ENCODE measurements around the gene FMN1.
"Not testable (repeated sequence)": the region's sequence is repeated elsewhere in the genome, so short reads cannot be mapped to it uniquely, and the experiment has no call there.

The FMN1 gene

DNA sequence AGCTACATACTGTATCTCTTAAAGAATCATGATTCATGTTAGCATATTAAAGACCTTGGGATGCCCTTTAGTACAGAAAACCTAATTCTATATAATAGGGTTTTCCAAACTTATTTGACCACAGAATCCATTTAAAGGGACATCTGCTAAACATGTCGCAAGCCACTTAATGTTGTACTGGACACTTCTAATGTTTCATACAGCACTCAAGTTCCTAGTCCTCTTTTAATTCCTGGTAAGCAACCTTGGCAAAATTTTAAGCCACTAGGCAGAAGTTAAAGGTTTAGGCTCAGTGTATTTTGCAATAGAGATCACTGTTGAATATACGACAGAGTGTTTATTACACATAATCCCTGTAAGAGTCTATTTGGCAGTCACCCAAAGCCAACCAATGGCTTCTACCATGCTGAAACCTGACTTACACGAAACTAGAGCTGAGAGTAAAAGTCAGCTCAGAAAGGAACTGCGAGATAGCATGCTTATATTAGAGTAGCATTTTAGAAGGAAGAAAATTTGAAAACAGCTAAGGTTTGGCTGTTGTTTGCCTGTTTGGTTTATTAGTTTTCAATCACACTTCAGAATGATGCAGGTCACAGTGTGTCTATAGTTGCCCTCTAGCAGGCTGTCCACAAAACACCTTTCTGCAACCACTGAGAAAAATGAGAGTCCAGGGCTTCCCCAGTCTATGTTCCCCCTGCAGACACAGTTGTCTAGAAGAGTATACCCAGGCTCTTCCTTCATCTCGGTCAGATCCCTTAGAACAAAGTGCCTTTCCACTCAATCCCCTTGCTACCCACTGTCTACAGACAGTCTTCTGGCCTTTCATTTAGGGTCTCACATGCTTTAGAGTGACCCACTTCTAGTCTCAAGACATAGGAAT, 104.4 kb downstream of the FMN1 start:
- DNase-seq = no peak

DNA sequence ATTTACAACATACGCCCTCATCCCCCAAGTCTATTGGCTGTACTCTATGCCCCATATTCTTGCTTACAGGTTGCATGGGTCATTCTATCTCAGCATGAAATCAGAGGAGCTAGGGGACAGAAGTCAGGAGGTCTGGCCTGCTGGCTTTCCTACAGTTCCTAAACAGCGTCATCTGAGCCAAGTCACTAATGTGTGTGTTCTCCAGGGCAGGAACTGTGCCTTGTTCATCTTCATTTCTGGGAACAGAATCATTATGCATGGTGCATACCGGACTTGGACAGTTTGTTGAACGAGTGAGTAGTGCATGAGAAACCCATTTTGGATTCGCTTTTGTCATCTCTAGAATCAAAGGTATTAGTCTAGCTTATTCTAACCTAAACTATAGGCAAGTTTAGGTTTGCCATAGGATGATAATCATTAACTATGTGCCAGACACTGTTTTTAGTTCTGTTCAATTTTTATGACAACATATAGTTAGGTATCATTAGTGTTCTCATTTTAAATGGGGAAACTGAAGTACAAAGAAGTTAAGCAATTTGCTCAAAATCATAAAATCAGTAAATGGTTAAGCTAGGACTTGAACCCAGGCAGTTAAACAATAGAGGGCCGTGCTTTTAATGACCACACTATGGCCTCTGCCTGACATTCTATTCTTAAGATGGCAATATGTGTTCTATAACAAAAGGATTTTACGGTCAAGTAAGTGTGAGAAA, 105.2 kb downstream of the FMN1 start:
- no peak for DNase-seq

DNA sequence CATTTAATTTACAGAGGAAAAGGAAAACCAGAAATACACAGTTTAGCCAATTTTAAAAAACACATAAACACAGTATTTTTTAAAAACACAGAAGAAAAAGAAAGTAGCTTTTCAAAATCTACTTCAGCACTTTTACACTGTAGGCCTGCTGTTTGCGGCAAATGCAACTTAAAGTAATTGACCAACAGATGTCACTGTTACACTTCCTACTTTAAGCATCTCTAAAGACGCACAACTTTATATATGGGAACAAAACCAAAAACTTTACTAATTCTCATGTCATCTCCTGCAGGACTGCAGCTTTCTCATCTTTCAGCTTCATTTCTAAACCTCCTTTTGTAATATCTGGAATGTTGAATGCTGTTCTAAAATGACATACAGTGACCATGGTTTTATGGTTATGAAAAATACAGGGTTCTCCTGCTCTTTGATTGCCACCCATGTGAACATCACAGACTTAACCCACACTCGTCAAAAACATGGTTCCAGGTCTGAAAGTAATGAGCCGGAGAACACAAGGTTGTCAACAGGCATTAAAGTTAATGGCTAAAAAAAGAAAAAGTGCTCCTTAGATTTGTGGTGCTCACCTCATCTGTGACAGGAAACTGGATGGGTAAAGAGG, 107.9 kb downstream of the FMN1 start:
- no peak for DNase-seq

DNA sequence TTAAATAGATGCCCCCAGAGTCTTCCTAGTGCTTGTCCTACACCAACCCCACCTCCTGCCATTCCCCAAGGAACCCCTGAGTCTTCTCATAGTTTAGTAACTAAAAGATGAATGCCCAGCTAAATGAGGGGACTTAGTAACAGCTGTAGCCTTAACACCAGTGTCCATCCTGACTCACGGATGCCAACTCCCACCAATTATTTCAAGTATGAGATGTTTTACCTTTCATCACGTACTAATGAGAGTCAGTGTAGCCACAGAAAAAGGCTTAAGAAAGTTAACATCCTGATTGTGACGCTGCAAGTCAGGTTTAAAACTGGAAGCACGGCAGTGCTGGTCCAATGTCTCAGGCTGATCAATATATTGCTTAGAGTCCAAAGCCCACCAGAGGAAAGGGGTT, 109.9 kb downstream of the FMN1 start:
- no peak for DNase-seq

DNA sequence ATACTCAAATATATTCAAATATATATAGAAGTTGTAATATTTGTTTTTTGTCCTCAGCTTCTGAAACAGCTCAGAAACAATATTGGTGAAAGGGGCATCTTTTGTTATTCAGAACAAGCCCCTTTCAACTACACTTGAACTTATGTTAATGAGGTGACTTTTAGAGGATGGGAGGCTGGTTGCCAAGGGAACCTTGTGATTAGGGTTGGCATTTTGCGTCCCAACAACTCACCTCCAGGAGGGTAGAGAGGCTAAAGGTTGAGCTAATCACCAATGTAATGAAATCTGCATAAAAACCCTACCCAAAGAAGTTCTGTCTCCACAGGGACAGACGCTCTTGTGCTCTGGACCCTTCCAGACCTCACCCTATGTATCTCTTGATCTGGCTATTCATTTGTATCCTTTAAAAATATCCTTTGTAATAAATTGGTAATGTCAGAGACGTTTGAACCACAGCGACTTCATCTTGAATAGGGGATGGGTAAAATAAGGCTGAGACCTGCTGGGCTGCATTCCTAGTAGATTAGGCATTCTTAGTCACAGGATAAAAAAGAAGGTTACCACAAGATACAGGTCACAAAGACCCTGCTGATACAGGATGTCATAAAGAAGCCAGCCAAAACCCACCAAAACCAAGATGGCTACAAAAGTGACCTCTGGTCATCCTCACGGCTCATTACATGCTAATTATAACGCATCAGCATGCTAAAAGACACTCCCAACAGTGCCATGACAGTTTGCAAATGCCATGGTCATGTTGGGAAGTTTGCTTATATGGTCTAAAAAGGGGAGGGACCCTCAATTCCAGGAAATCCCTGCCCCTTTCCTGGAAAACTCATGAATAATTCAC, 111.1 kb downstream of the FMN1 start:
- no peak for DNase-seq

DNA sequence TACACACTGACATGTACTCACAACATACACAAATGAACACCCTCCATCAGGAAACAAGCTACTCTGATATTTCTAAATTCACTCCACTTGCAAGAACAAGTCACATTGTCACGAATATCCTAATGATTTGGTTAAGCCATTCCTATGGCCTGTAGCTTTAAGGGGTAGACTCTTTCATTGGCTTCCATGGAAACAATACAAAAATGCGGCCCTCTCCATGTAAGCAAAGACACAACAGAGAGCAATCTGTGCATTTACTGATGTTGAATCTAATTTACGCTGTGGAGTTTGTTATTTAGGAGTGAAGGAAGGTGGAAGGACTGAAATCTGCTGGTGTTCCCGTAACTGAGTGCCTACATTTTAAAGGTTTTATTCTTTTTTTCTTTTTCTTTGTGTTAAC, 114.5 kb downstream of the FMN1 start:
- DNase-seq = no peak

DNA sequence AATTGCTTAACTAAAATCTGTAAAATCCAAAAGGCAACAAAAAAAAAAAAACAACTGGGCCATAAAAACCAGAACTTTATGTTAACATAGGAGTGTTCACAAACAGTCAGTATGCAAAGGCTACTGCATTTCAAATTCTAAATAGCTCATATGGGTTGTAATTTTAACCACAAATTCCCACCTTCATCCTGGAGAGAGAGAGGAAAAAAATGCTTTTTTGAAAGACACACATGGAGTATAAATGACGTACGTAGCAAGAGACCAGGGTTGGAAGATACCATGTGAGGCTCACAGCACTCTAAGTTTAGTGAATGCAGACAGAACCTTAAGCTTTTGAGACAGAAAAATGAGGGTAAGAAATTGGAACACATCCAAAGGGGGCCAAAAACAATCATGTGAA, 115.9 kb downstream of the FMN1 start:
- DNase-seq = no peak

DNA sequence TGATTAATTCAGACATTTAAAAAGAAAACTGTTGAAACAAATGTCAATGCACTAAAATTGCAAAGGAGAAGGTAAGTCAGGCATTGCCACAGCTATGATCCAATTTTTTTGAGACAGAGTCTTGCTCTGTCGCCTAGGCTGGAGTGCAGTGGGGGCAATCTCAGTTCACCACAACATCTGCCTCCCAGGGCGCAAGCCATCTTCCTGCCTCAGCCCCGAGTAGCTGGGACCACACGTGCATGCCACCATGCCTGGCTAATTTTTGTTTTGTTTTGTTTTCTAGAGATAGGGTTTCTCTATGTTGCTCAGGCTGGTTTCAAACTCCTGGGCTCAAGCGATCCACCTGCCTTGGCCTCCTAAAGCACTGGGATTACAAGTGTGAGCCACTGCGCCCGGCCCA, 117.6 kb downstream of the FMN1 start:
- DNase-seq = no peak

DNA sequence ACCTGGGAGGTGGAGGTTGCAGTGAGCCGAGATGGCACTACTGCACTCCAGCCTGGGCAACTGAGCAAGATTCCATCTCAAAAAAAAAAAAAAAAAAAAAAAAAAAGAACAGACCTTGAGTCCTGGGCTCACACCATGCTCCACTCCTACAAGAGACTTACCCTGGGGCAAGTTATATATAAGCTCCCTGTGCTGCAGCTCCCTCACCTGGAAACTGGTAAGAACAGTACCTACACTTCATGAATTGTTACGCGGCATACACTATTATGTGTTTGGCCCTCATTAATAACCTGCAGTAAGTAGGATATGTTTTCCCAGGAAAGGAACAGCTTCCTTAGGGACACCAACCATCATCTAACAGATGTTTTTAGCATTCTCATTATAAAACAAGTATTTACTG, 119.6 kb downstream of the FMN1 start:
- DNase-seq = no peak

DNA sequence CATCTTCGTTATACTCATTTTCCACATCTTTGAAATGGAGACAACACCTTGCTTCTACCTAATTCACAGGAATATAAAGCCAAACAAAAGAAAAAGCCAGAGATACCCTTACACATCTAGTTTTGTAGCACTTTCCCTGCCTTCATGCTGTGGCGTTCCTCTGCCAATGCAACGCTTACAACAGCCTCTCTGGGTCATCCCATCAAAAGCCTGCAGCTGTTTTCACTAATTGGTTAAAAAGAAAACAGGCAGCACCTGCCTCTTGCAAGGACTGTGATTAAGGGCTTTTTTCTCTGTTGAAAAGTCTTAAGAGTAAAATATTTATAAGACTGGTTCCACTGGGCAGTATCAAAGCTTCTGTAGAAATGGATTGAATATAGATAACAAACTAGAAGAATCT, 120.3 kb downstream of the FMN1 start:
- DNase-seq = no peak

DNA sequence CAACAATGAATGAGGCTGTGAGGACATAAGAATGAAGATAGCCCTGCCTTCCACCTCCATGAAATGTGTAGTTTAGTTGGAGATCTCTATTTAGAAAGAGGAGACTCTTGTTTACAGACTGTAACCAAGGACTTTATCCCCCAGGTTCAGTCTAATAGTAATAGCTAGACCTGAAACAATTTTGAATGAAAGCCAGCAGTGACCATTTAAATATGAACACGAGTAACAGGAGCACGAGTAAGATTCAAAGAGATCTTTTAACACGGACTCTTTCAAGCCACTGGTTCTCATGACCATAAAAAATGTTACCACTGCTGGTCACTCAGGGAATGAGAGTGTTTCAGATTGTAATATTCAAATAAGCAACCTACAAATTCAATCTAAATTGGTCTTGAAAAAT, 123.1 kb downstream of the FMN1 start:
- no peak for DNase-seq

DNA sequence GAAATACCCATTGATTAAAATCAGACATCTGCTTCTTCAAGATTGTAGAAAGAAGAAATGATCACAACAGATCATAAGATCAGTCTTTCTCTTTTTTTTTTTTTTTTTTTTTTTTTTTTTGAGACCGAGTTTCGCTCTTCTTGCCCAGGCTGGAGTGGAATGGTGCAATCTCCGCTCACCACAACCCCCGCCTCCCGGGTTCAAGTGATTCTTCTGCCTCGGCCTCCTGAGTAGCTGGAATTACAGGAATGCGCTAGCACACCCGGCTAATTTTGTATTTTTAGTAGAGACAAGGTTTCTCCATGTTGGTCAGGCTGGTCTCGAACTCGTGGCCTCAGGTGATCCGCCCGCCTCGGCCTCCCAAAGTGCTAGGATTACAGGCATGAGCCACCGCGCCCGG, 124.6 kb downstream of the FMN1 start:
- not testable (repeated sequence) for DNase-seq

DNA sequence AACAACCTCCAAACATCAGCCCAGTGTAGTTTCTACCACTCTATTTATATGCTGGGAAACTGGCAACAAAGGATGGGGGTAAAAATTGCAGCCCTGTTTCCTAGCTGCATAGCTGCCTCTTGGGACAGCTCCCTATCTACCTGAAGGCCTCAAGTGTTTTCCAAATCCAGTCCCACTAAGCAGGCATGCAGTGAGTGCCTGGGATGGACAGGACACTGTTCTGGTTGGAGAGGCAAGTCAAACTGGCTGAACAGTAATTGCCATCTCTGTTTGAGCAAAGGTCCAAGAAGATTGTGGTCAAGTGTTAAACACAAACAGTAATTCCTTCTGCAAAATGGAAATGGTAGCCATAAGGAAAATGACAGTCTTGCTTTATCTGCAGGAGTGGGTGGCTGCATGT, 125.4 kb downstream of the FMN1 start:
- DNase-seq = no peak

DNA sequence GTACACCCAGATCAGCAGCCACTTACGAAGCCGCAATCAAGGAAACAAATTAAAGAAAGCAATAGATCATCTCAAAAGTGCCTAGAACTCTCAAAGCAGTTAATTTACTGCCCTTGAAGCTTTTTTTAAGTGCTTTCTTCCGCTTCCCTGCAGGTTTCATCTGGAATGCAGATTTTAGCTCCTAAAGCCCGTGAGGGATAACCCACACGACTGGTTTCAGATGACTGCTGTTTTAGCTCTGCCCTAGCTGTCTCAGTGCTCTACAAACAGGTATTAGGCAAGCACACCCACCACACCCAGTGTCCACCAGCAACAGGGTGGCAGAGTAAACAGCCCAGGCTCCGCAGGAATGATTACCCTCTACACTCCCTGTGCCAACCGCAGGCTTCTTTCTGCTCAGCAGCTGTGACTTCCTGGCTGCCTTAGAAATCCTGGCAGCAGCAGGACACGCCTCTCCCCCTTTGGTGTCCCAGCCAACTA, 126.0 kb downstream of the FMN1 start:
- no peak for DNase-seq

DNA sequence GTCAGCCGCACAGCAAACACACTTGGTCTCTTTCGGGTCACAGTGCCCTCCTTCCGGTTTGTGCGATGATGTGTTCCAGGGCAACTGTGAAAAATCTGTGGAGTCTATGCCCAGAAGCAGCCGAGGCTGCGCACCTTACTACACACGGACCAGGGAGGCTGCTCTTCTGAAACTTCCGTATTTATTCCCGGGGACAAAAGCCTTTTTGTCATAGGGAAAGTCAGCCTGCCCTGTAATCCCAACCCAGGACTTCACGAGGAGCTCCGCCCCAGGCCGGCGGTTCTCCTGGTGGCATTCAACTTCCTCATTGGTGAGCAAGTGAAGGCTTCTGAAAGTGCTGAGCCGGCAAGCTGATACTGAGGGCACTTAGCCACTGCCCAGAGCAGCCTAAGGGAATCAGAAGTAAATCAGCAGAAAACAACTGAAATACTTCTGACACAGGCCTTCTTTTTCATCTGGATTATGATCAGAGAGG, 126.5 kb downstream of the FMN1 start:
- no peak for DNase-seq

DNA sequence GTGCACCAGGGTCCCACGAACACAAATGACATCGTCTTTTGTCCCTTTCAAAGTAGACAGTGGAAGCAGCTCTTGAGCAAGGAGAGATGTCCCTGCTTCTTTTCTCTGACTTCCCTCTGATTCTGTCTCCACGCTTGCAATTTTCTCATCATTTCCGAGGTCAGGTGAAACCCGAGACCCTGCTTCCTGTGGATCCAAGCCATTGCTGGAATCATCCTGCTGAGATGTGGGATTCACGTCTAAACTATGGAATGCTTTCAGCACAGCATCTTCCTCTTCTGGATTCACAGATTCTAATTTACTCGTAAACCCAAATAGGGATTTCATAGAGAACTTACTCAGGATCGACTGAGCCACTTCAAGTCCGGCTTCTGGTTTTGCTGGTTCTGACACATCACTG, 127.1 kb downstream of the FMN1 start:
- DNase-seq = no peak

DNA sequence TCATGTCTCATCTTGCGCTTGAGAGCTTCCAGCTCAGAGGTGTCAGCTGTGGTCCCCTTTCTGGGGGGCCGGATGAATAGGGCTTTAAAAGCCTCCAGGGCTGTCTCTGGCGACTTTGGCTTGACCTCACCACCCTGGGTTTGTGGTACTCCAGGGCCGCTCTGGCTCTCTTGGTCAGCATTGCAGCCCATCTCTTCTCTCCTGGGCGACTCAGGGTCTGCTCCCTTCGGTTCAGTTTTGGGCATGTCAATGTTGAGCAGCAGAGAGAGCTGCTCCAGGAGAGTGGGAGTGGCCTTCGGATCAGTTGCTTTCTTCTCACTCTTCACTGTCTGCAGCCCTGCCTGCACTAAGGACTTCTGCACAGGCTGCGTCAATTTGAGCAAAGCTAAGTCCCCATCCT, 127.9 kb downstream of the FMN1 start:
- no peak for DNase-seq

DNA sequence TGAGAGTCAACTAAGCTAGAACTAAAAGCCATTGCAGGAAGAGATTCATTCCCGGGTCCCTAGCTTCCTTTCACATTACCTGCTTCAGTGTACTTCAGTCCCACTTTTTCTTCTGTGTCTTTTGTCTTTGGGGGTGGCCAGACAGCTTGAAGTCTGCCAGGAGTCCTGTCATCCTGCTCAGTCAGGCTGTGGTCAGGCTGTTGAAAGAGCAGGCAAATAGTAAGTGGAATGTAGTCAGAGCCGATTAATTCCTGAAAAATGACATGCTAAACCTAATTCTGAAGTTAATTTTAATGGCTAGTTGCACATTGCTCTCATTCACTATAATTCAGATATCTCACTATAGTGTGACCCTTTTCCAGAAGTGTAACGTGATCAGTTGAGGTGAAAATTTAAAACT, 129.6 kb downstream of the FMN1 start:
- no peak for DNase-seq

DNA sequence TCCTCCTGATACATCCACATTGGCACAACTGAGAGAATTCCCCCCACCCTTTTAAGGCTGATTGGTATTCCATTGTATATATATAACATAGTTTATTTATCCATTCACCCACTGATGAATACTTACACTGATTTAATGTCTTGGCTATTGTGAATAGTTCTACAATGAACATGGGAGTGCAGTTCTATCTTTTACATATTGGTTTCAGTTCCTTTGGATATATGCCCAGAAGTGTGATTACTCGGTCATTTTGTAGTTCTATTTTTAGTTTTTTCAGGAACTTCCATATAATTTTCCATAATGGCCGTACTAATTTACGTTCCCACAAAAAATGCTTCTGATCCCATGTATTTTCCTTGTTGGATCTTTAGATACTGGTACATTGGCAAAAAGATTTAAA, 135.3 kb downstream of the FMN1 start:
- no peak for DNase-seq

DNA sequence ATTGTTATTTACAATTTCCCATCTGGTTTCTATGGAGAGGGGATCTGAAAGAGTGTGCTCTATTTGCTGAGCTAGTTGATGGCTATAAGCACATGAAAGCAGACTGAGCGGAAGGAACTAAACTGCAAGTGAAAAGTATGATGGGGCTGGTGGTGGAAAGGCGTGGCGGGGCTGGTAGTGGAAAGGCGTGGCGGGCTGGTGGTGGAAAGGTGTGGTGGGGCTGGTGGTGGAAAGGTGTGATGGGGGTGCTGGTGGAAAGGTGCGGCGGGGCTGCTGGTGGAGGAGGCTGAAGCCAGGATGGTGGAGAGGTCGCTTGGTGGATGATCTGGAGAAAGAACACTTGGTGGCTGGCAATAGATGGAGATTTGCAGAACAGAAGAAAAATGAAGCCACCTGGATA, 136.7 kb downstream of the FMN1 start:
- DNase-seq = no peak

DNA sequence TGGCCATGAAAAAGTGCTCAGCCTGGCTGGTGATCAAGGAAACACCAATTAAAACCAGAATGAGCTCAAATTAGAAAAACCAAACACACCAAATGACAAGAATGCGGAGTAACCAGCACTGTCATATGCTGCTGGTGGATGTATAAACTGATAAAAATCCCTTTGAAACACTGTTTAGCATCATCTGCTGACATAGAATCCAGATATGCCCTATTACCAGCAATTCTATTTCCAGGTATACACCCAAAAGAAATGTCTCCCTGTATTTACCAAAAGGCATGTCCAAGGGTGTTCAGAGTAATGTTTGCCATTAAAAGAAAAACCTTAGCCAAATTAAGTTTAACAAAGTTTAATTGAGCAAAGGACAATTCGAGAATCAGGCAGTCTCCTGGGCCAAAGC, 138.6 kb downstream of the FMN1 start:
- DNase-seq = no peak

DNA sequence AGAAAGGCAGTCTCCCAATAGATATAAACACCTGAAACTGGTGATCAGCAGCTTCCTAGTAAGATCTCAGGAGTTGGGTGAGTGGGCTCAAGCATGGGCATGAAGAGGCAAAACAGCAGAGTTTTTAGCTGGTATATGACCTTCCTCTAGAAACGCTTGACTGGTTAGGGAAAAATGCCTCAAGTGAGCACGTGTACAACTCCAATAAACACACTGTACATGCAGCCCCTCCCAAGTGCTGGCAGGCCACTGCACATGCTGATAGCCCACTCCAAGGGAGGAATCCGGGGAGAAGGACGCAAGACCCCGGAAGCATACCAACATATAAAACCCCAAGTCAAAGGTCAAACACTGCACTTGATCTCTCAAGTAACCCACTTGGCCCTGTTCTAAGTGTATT, 143.0 kb downstream of the FMN1 start:
- no peak for DNase-seq

DNA sequence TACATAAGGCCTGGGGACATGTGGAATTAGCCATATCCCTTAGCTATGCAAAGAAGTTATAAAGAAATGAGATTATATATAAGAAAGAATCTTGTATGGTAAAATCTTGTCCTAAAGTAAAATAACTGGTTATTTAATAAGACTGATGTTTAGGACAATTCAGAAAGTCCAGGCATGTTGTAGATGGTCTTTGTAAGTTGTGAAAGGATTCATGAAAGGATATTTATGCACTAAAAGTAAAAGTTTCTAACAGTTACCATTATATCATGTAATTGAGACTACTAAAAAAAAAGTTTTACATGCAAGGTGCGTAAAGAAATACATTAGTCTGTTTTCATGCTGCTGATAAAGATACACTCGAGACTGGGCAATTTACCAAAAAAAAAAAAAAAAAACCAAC, 146.3 kb downstream of the FMN1 start:
- DNase-seq = no peak

Measured in activated CD4-positive, CD25-positive, alpha-beta regulatory T cell treated with anti-CD3 and anti-CD28 coated beads, Interleukin-2, amount 50 U/mL, for 72 hours (primary cell).